H1 (cell line): Measurements from ENCODE around the gene ZWILCH. TPM values are rescaled to one million over a fixed set of nuclear protein-coding genes. Genes with fewer than 3 reads are reported as not detected.

Experiments used
- CTCF ChIA-PET: fragments of 300-600 bp; sonication (Branson Sonifier 250); formaldehyde crosslinking; loops from one replicate; lab custom pipeline; 2021; ENCODE audit not compliant: partially characterized antibody; lab: Charles Lee
- POLR2A ChIA-PET: fragments of 300-600 bp; sonication (Branson Sonifier 250); formaldehyde crosslinking; loops from one replicate; lab custom pipeline; 2021; ENCODE audit warnings: inconsistent platforms; ENCODE audit not compliant: partially characterized antibody; lab: Charles Lee
- DNase-seq, 2 experiments: peaks; one replicate each; pipeline versions ENCODE4 v3.0.0 to v3.0.0-alpha.2; 2010 to 2022; ENCODE audit warnings: low spot score in 2 of 2, low read depth in 1 of 2, mixed read lengths in 1 of 2
- FAIRE-seq: peaks from 2 replicates; lab custom pipeline; 2011; peaks lifted over from hg19 to GRCh38; lab: Jason Lieb, UNC
- H2AFZ ChIP-seq: 2 replicates; pipeline ENCODE4 v1.8.1; 2012; ENCODE audit warnings: low read length, inconsistent platforms
- H2AK5ac ChIP-seq: 2 replicates; pipeline ENCODE4 v1.6.1; 2013; ENCODE audit warnings: low read depth, low read length
- H2BK120ac ChIP-seq: replicated peaks from 2 replicates; pipeline ENCODE3; 2013; ENCODE audit warnings: low read depth, low read length, inconsistent platforms
- H2BK12ac ChIP-seq: 2 replicates; pipeline ENCODE4 v1.6.1; 2013; ENCODE audit warnings: low read depth, low read length
- H2BK15ac ChIP-seq: 2 replicates; pipeline ENCODE4 v1.6.1; 2013; ENCODE audit warnings: low read length
- H2BK20ac ChIP-seq: 2 replicates; pipeline ENCODE4 v1.6.1; 2013; ENCODE audit warnings: low read length
- H2BK5ac ChIP-seq: 2 replicates; pipeline ENCODE4 v1.6.1; 2013; ENCODE audit warnings: low read depth, low read length
- H3K14ac ChIP-seq: 2 replicates; pipeline ENCODE4 v1.6.1; 2013; ENCODE audit warnings: inconsistent platforms; ENCODE audit not compliant: insufficient read length
- H3K18ac ChIP-seq: 2 replicates; pipeline ENCODE4 v1.6.1; 2013; ENCODE audit warnings: low read length; ENCODE audit errors: extremely low read depth
- H3K23ac ChIP-seq: 2 replicates; pipeline ENCODE4 v1.6.1; 2013; ENCODE audit warnings: inconsistent platforms; ENCODE audit not compliant: insufficient read length
- H3K23me2 ChIP-seq: 2 replicates; pipeline ENCODE4 v1.6.1; 2013; ENCODE audit warnings: low read depth, low read length
- H3K27ac ChIP-seq: 2 replicates; pipeline ENCODE4 v1.6.1; 2011; ENCODE audit warnings: low read depth, low read length, inconsistent platforms
- H3K27me3 ChIP-seq, 4 experiments: replicated peaks in 1 of 4; 1 replicate in 1 of 4; 2 replicates in 3 of 4; pipeline versions ENCODE4 v1.6.1 to v1.8.1; 2011 to 2013; ENCODE audit warnings: low read length in 3 of 4, mild to moderate bottlenecking in 3 of 4, inconsistent platforms in 2 of 4, mixed read lengths in 2 of 4, moderate library complexity in 1 of 4; ENCODE audit not compliant: control insufficient read depth in 3 of 4, insufficient read depth in 3 of 4; ENCODE audit errors: extremely low read depth in 1 of 4
- H3K36me3 ChIP-seq, 4 experiments: 2 replicates each; pipeline versions ENCODE4 v1.6.1 to v1.8.1; 2011 to 2013; ENCODE audit warnings: mild to moderate bottlenecking in 4 of 4, low read length in 3 of 4, moderate library complexity in 2 of 4, control low read depth in 1 of 4, inconsistent platforms in 1 of 4; ENCODE audit not compliant: insufficient read depth in 4 of 4, control insufficient read depth in 2 of 4
- H3K4ac ChIP-seq: replicated peaks from 2 replicates; pipeline ENCODE3; 2013; ENCODE audit warnings: low read length, low read depth, mixed read lengths, inconsistent platforms; ENCODE audit not compliant: insufficient read length
- H3K4me1 ChIP-seq, 4 experiments: replicated peaks in 1 of 4; 1 replicate in 1 of 4; 2 replicates in 3 of 4; pipeline versions ENCODE4 v1.6.1 to v1.8.1; 2011 to 2013; ENCODE audit warnings: low read length in 3 of 4, inconsistent platforms in 2 of 4, mixed read lengths in 1 of 4; ENCODE audit not compliant: insufficient read depth in 4 of 4, control insufficient read depth in 3 of 4
- H3K4me2 ChIP-seq, 2 experiments: 2 replicates each; pipeline versions ENCODE4 v1.6.1 to v1.8.1; 2011 to 2013; ENCODE audit warnings: low read depth in 2 of 2, low read length in 2 of 2, control low read depth in 1 of 2, inconsistent platforms in 1 of 2, mild to moderate bottlenecking in 1 of 2; ENCODE audit not compliant: insufficient read depth in 1 of 2
- H3K4me3 ChIP-seq, 4 experiments: fragments of 200-600, 300-600 bp in 1 of 4; sonication (generic), shearing (Covaris generic), sonication (Bioruptor Twin) in 1 of 4; 2 replicates each; pipeline versions ENCODE4 v1.5.1 to v1.8.1; 2011 to 2016; ENCODE audit warnings: low read length in 4 of 4, low read depth in 3 of 4, control low read depth in 2 of 4, inconsistent platforms in 2 of 4, mild to moderate bottlenecking in 2 of 4, mixed read lengths in 1 of 4, moderate library complexity in 1 of 4; ENCODE audit not compliant: insufficient read depth in 2 of 4; ENCODE audit errors: extremely low read depth in 1 of 4
- H3K56ac ChIP-seq: replicated peaks from 2 replicates; pipeline ENCODE3; 2013; ENCODE audit warnings: low read depth, mild to moderate bottlenecking, mixed read lengths, low read length, inconsistent platforms; ENCODE audit not compliant: insufficient read length
- H3K79me1 ChIP-seq: 2 replicates; pipeline ENCODE4 v1.6.1; 2013; ENCODE audit warnings: low read depth, low read length, control low read depth
- H3K79me2 ChIP-seq, 2 experiments: 2 replicates each; pipeline versions ENCODE4 v1.6.1 to v1.8.1; 2012 to 2013; ENCODE audit warnings: low read length in 2 of 2, mild to moderate bottlenecking in 2 of 2, inconsistent platforms in 1 of 2; ENCODE audit not compliant: insufficient read depth in 2 of 2, control insufficient read depth in 1 of 2
- H3K9ac ChIP-seq, 4 experiments: replicated peaks in 1 of 4; 1 replicate in 1 of 4; 2 replicates in 3 of 4; pipeline versions ENCODE4 v1.6.1 to v1.8.1; 2011 to 2013; ENCODE audit warnings: low read depth in 3 of 4, low read length in 3 of 4, control low read depth in 2 of 4, mild to moderate bottlenecking in 2 of 4, moderate library complexity in 2 of 4, inconsistent platforms in 1 of 4; ENCODE audit errors: extremely low read depth in 1 of 4
- H3K9me3 ChIP-seq, 2 experiments: 2 replicates each; pipeline versions ENCODE4 v1.6.1 to v1.8.1; 2012 to 2013; ENCODE audit warnings: mild to moderate bottlenecking in 2 of 2, moderate library complexity in 2 of 2, control low read depth in 1 of 2, inconsistent platforms in 1 of 2, low read depth in 1 of 2, low read length in 1 of 2, mixed read lengths in 1 of 2; ENCODE audit not compliant: insufficient read depth in 2 of 2
- H4K20me1 ChIP-seq, 2 experiments: replicated peaks in 1 of 2; 2 replicates each; pipeline versions ENCODE3 to v1.8.1; 2011 to 2013; ENCODE audit warnings: inconsistent platforms in 2 of 2, low read length in 2 of 2, mild to moderate bottlenecking in 1 of 2; ENCODE audit not compliant: insufficient read depth in 2 of 2, control insufficient read depth in 1 of 2
- H4K5ac ChIP-seq: 2 replicates; pipeline ENCODE4 v1.6.1; 2013; ENCODE audit warnings: low read length, low read depth, mixed read lengths, inconsistent platforms; ENCODE audit not compliant: insufficient read length
- H4K8ac ChIP-seq: 2 replicates; pipeline ENCODE4 v1.8.0; 2013; ENCODE audit warnings: mild to moderate bottlenecking, moderate library complexity, low read length, inconsistent platforms; ENCODE audit not compliant: insufficient read depth; ENCODE audit errors: extremely low read depth
- H4K91ac ChIP-seq: replicated peaks from 2 replicates; pipeline ENCODE3; 2013; ENCODE audit warnings: low read length, mixed read lengths, inconsistent platforms; ENCODE audit not compliant: insufficient read length
- BRCA1 ChIP-seq: IDR thresholded peaks from 2 replicates; pipeline ENCODE4 v1.6.1; 2012; ENCODE audit warnings: low read depth, low read length, improper control_type of control experiment
- CBX8 ChIP-seq: fragments of 300-800, 300-1000 bp; sonication (generic); IDR thresholded peaks from 2 replicates; pipeline ENCODE4 v1.7.1; 2016; ENCODE audit warnings: low read depth, low read length, borderline replicate concordance
- CHD2 ChIP-seq: IDR thresholded peaks from 2 replicates; pipeline ENCODE4 v1.6.1; 2012; ENCODE audit warnings: low read length, improper control_type of control experiment
- FOSL1 ChIP-seq: IDR thresholded peaks from 2 replicates; pipeline ENCODE4 v1.6.1; 2011; ENCODE audit warnings: mild to moderate bottlenecking, low read depth, low read length, moderate library complexity; ENCODE audit not compliant: insufficient read depth
- GABPA ChIP-seq: IDR thresholded peaks from 2 replicates; pipeline ENCODE4 v1.6.1; 2011; ENCODE audit warnings: mild to moderate bottlenecking, low read length, moderate library complexity, borderline replicate concordance; ENCODE audit not compliant: insufficient read depth
- JUN ChIP-seq: IDR thresholded peaks from 2 replicates; pipeline ENCODE4 v1.6.1; 2011; ENCODE audit warnings: low read depth, mild to moderate bottlenecking, improper control_type of control experiment, low read length
- JUND ChIP-seq: IDR thresholded peaks from 2 replicates; pipeline ENCODE4 v1.6.1; 2011; ENCODE audit warnings: mild to moderate bottlenecking, improper control_type of control experiment, low read length
- KDM5A ChIP-seq: fragments of 200-600 bp; IDR thresholded peaks from 2 replicates; pipeline ENCODE4 v1.7.1; 2012; ENCODE audit warnings: mild to moderate bottlenecking, low read length, inconsistent platforms, mixed read lengths
- MAFK ChIP-seq: IDR thresholded peaks from 2 replicates; pipeline ENCODE4 v1.6.1; 2012; ENCODE audit warnings: low read depth, mild to moderate bottlenecking, improper control_type of control experiment, low read length
- NRF1 ChIP-seq: IDR thresholded peaks from 2 replicates; pipeline ENCODE4 v1.6.1; 2011; ENCODE audit warnings: mild to moderate bottlenecking, low read depth, low read length, improper control_type of control experiment
- PHF8 ChIP-seq: fragments of 200-600 bp; sonication (generic); conservative IDR thresholded peaks from 2 replicates; pipeline ENCODE4 v1.7.1; 2012; ENCODE audit warnings: low read depth, mild to moderate bottlenecking, inconsistent platforms, low read length, moderate library complexity
- RAD21 ChIP-seq, 2 experiments: IDR thresholded peaks in 1 of 2; conservative IDR thresholded peaks in 1 of 2; 2 replicates each; pipeline ENCODE4 v1.6.1; 2011; ENCODE audit warnings: low read depth in 2 of 2, low read length in 2 of 2, improper control_type of control experiment in 1 of 2, inconsistent platforms in 1 of 2, mild to moderate bottlenecking in 1 of 2, moderate library complexity in 1 of 2
- TAF7 ChIP-seq: optimal IDR thresholded peaks from 2 replicates; pipeline ENCODE3; 2011; ENCODE audit warnings: low read depth, mild to moderate bottlenecking, inconsistent platforms, low read length, moderate library complexity, borderline replicate concordance
- ZNF274 ChIP-seq: IDR thresholded peaks from 2 replicates; pipeline ENCODE4 v1.7.0; 2012; ENCODE audit warnings: low read length, borderline replicate concordance; ENCODE audit errors: extremely low read depth
- WGBS, 2 experiments: shearing (Covaris generic) in 1 of 2; methylation state at CpG; one replicate each; pipeline versions ENCODE4 v1.1.6 to v1.1.7; 2013 to 2015; ENCODE audit warnings: low lambda C conversion rate in 2 of 2, mixed read lengths in 2 of 2, inconsistent platforms in 1 of 2, low coverage in 1 of 2, missing lambda C conversion rate in 1 of 2; ENCODE audit not compliant: insufficient replicate concordance in 2 of 2, insufficient coverage in 1 of 2, insufficient read length in 1 of 2; ENCODE audit errors: extremely low coverage in 1 of 2, missing lambda C conversion rate in 1 of 2; 5-methylcytosine and 5-hydroxymethylcytosine counted together
- polyA plus RNA-seq, 7 experiments: library from polyadenylated mRNA; depleted of rRNA in 3 of 7; stranded (reverse) in 5 of 7; unstranded in 2 of 7; fragments of >200 nt in 5 of 7; fragments of 200-250 nt in 2 of 7; gene quantifications; 1 replicate in 5 of 7; 2 replicates in 1 of 7; 4 replicates in 1 of 7; pipeline versions ENCODE4 v1.2.1 to v1.2.3, GENCODE V29; 2011 to 2013; ENCODE audit warnings: missing spikeins in 2 of 7, mixed read lengths in 2 of 7
- total RNA-seq: library from RNA; stranded (reverse); fragmentation: NEBNext Ultra II Directional; extraction: Animal tissue kit (Norgen Biotek cat#: 25700); gene quantifications from 2 replicates; pipeline ENCODE4 v1.2.1, GENCODE V29; 2021

ZWILCH gene
- total and polyA plus RNA-seq, 2 of the 8 experiments (the other 6 are each of a cell fraction or from before 2014, with no cell fraction given), result 18.1 to 61.5 TPM

DNA sequence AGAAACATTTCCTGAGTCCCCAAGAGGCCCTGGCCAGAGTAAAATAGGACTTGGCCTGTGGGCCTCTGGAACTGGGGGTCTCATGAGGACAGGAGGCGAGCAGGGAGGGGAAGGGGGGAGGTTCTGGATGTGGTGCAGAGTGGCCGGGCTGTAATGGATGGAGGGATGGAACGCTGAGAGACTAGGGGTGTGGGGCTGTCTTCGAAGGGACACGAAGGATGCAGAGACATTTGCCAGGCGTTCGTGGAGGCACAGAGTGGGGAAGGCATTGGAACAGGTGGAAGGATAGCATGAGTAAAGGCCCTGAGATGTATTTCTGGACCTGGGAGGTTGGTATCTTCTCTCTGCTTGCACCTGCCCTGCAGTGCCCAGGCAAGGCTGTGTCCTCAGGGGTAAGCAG, 62.8 kb downstream of the ZWILCH start:
- no peak overlapping the region for H3K27ac ChIP-seq
- no peak for DNase-seq
- no peak overlapping the region for H3K14ac ChIP-seq
- H3K9me3 ChIP-seq, result no peaks in the 10 kb centered on the region
- no peak overlapping the region for H2AFZ ChIP-seq
- 94% methylated on average over 7 of the region's 7 CpGs; no CpG with 5 or more reads in 1 of the 2 experiments for WGBS, 2 experiments
- H3K18ac ChIP-seq, result no peak overlapping the region
- H4K91ac ChIP-seq, result no peak overlapping the region
- POLR2A ChIA-PET, result interaction anchor here (1.0 to 5.5 kb wide), 4 partner anchors 12 to 69 kb away, joined by 3 to 38 read pairs (median 18); partner anchors contain the start of genes RPL4, SNAPC5 and ZWILCH
- no peak overlapping the region for H4K8ac ChIP-seq
- no peaks in the 10 kb centered on the region for H3K27me3 ChIP-seq
- H3K79me2 ChIP-seq, result no peaks in the 10 kb centered on the region
- H2AK5ac ChIP-seq, result no peak overlapping the region; the same call in 1 of the 2 replicates
- no peak overlapping the region for H2BK5ac ChIP-seq
- no peak overlapping the region for H3K9ac ChIP-seq
- H2BK120ac ChIP-seq, result no peak overlapping the region
- H4K5ac ChIP-seq, result no peak overlapping the region
- H2BK15ac ChIP-seq, result no peak overlapping the region
- H3K79me1 ChIP-seq, result no peaks in the 10 kb centered on the region
- CTCF ChIA-PET, result interaction anchor here (0.7 to 2.7 kb wide), 8 partner anchors 10 to 352 kb away, joined by 3 to 17 read pairs (median 5); no protein-coding TSS in a partner anchor
- H3K4ac ChIP-seq, result no peak overlapping the region
- no peaks in the 10 kb centered on the region for H4K20me1 ChIP-seq
- 0 out of 2 replicates have a peak, but pooled peaks cover 2% of the 10 kb centered on the region for H3K23me2 ChIP-seq
- no peak for FAIRE-seq
- no peaks in the 10 kb centered on the region for H3K36me3 ChIP-seq
- H3K23ac ChIP-seq, result no peak overlapping the region
- H3K4me1 ChIP-seq, result peaks cover 4 to 22% (median 17%) of the 10 kb centered on the region in 4 experiments
- no peak overlapping the region for H3K56ac ChIP-seq
- no peak overlapping the region for H3K4me3 ChIP-seq
- peak overlapping the region; percentile 60; the same call in 1 of the 2 replicates for H2BK12ac ChIP-seq
- no peak overlapping the region for H2BK20ac ChIP-seq
- no peak overlapping the region for H3K4me2 ChIP-seq
- no peak for TF ChIP-seq TAF7
- no peak for TF ChIP-seq NRF1
- TF ChIP-seq CHD2, result no peak
- no peak for TF ChIP-seq KDM5A
- no peak for TF ChIP-seq MAFK
- TF ChIP-seq PHF8, result no peak
- no peak for TF ChIP-seq FOSL1
- TF ChIP-seq JUN, result no peak
- TF ChIP-seq GABPA, result no peak
- TF ChIP-seq JUND, result no peak
- TF ChIP-seq CBX8, result no peak
- TF ChIP-seq RAD21 (IDR thresholded peaks at IDR 0.05 in 1 of 2, conservative IDR thresholded peaks at IDR 0.05 in 1 of 2; ENCODE audit: low read depth in 2 of 2, low read length in 2 of 2), result no peak
- no peak for TF ChIP-seq ZNF274
- no peak for TF ChIP-seq BRCA1
